ENCODE measurements around the gene TRIO. TPM values are rescaled to one million over a fixed set of nuclear protein-coding genes. Genes with fewer than 3 reads are reported as not detected.

TRIO gene
- total RNA-seq, 1 donor from 2014 or later, result 381 TPM

GRCh38 chr5:14330729-14331385 lies 187.7 kb downstream of the TRIO start:
- no peak for DNase-seq

GRCh38 chr5:14331386-14331781 lies 188.2 kb downstream of the TRIO start:
- DNase-seq, result no peak

GRCh38 chr5:14332038-14332631 lies 189.0 kb downstream of the TRIO start:
- no peak for DNase-seq

GRCh38 chr5:14332746-14333145 lies 189.6 kb downstream of the TRIO start:
- DNase-seq, result no peak

GRCh38 chr5:14337593-14337992 lies 194.5 kb downstream of the TRIO start:
- no peak for DNase-seq

- no peak for DNase-seq
Observed at GRCh38 chr5:14339468-14339867, 196.3 kb downstream of the TRIO start.

- DNase-seq, result no peak
Observed at GRCh38 chr5:14341571-14342230, 198.6 kb downstream of the TRIO start.

- DNase-seq, result no peak
Observed at GRCh38 chr5:14342306-14342705, 199.2 kb downstream of the TRIO start.

- no peak for DNase-seq
Observed at GRCh38 chr5:14343376-14343775, 200.2 kb downstream of the TRIO start.

- DNase-seq, result no peak
Observed at GRCh38 chr5:14347522-14347921, 204.4 kb downstream of the TRIO start.

GRCh38 chr5:14348142-14348541 lies 205.0 kb downstream of the TRIO start:
- no peak for DNase-seq

GRCh38 chr5:14349029-14349428 lies 205.9 kb downstream of the TRIO start:
- no peak for DNase-seq

- DNase-seq, result no peak
Observed at GRCh38 chr5:14351086-14351661, 208.0 kb downstream of the TRIO start.

- DNase-seq, result peak; percentile 59
Observed at GRCh38 chr5:14351845-14352712, 208.9 kb downstream of the TRIO start.

- DNase-seq, result no peak
Observed at GRCh38 chr5:14353726-14354474, 210.8 kb downstream of the TRIO start.

- DNase-seq, result no peak
Observed at GRCh38 chr5:14355391-14355790, 212.2 kb downstream of the TRIO start.

- DNase-seq, result no peak
Observed at GRCh38 chr5:14356305-14356704, 213.2 kb downstream of the TRIO start.

GRCh38 chr5:14357441-14357840 lies 214.3 kb downstream of the TRIO start:
- no peak for DNase-seq

GRCh38 chr5:14357851-14358250 lies 214.7 kb downstream of the TRIO start:
- no peak for DNase-seq

GRCh38 chr5:14358536-14358935 lies 215.4 kb downstream of the TRIO start:
- no peak for DNase-seq

Data from occipital lobe (tissue), 2 donors.